Measurements from ENCODE around the gene ADAMTSL1.

GRCh38 chr9:18756712-18757125, 282.8 kb downstream of the ADAMTSL1 start:
- TF ChIP-seq, protein P1, sequence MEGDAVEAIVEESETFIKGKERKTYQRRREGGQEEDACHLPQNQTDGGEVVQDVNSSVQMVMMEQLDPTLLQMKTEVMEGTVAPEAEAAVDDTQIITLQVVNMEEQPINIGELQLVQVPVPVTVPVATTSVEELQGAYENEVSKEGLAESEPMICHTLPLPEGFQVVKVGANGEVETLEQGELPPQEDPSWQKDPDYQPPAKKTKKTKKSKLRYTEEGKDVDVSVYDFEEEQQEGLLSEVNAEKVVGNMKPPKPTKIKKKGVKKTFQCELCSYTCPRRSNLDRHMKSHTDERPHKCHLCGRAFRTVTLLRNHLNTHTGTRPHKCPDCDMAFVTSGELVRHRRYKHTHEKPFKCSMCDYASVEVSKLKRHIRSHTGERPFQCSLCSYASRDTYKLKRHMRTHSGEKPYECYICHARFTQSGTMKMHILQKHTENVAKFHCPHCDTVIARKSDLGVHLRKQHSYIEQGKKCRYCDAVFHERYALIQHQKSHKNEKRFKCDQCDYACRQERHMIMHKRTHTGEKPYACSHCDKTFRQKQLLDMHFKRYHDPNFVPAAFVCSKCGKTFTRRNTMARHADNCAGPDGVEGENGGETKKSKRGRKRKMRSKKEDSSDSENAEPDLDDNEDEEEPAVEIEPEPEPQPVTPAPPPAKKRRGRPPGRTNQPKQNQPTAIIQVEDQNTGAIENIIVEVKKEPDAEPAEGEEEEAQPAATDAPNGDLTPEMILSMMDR (conservative IDR thresholded peaks at IDR 0.05 in 1 of 2, IDR thresholded peaks at IDR 0.05 in 1 of 2; ENCODE audit: extremely low read depth in 1 of 2, insufficient read depth in 1 of 2, low read depth in 1 of 2, low read length in 2 of 2): no peak
- no peak for TF ChIP-seq EZH2 (IDR thresholded peaks at IDR 0.05; ENCODE audit: borderline replicate concordance, low read length)

Data from mammary epithelial cell (primary cell).